ENCODE results near the gene ANXA2R.
A peak's percentile ranks its signal among the peaks of the same experiment; 100 is the strongest.
"Not testable (repeated sequence)": the region's sequence is repeated elsewhere in the genome, so short reads cannot be mapped to it uniquely, and the experiment has no call there.

ANXA2R gene

GRCh38 chr5:43073597-43074546 lies 33.8 kb upstream of the ANXA2R start:
- Histone ChIP-seq H3K27ac (no peak overlapping the region), H3K36me3 (peaks cover 97% of the 10 kb centered on the region), H3K9ac (no peak overlapping the region), H3K4me2 (peak overlapping the region; percentile 65), H3K4me1 (peaks cover 29% of the 10 kb centered on the region), H4K20me1 (no peaks in the 10 kb centered on the region), H3K27me3 (no peaks in the 10 kb centered on the region), H3K9me3 (peaks cover 20% of the 10 kb centered on the region), H3K4me3 (no peak overlapping the region)
- no peak for TF ChIP-seq Cebpa-rat (IDR thresholded peaks at IDR 0.05)

GRCh38 chr5:43069401-43069720 lies 29.2 kb upstream of the ANXA2R start:
- Histone ChIP-seq H3K9me3 (peaks cover 20% of the 10 kb centered on the region), H3K9ac (peak overlapping the region; percentile 96; the same call in 1 of the 2 replicates), H3K4me3 (peak overlapping the region; percentile 82), H3K4me1 (peaks cover 30% of the 10 kb centered on the region), H3K4me2 (peak overlapping the region; percentile 98), H3K36me3 (peaks cover 53% of the 10 kb centered on the region)
- H4K20me1 ChIP-seq, H3K27me3 ChIP-seq, H3K27ac ChIP-seq: not testable (repeated sequence)

GRCh38 chr5:43068037-43068436 lies 27.9 kb upstream of the ANXA2R start:
- TF ChIP-seq Cebpa-rat (IDR thresholded peaks at IDR 0.05) = no peak

GRCh38 chr5:43066799-43067741 lies 27.0 kb upstream of the ANXA2R start:
- Histone ChIP-seq H3K9ac (peak overlapping the region; percentile 96), H3K9me3 (peaks cover 20% of the 10 kb centered on the region), H3K27me3 (no peaks in the 10 kb centered on the region), H3K4me1 (peaks cover 40% of the 10 kb centered on the region), H3K4me3 (peak overlapping the region; percentile 82), H3K4me2 (peak overlapping the region; percentile 98), H4K20me1 (no peaks in the 10 kb centered on the region), H3K27ac (peak overlapping the region; percentile 97), H3K36me3 (peaks cover 31% of the 10 kb centered on the region)
- TF ChIP-seq Cebpa-rat (IDR thresholded peaks at IDR 0.05) = no peak

More at GRCh38 chr5:43068037-43068436, 27.9 kb upstream of the ANXA2R start:
- Histone ChIP-seq H3K9ac (peak overlapping the region; percentile 96), H3K27me3 (no peaks in the 10 kb centered on the region), H3K4me3 (peak overlapping the region; percentile 82), H3K4me2 (peak overlapping the region; percentile 98), H3K36me3 (peaks cover 40% of the 10 kb centered on the region), H3K9me3 (peaks cover 20% of the 10 kb centered on the region), H3K27ac (peak overlapping the region; percentile 97), H3K4me1 (peaks cover 38% of the 10 kb centered on the region), H4K20me1 (no peaks in the 10 kb centered on the region)

- Histone ChIP-seq H3K36me3 (peaks cover 22% of the 10 kb centered on the region), H3K4me3 (peak overlapping the region; percentile 82), H3K9ac (peak overlapping the region; percentile 96), H3K9me3 (peaks cover 11% of the 10 kb centered on the region), H3K4me2 (peak overlapping the region; percentile 98), H3K27me3 (no peaks in the 10 kb centered on the region), H3K4me1 (peaks cover 40% of the 10 kb centered on the region), H4K20me1 (no peaks in the 10 kb centered on the region), H3K27ac (peak overlapping the region; percentile 97)
- no peak for TF ChIP-seq Cebpa-rat (IDR thresholded peaks at IDR 0.05)
Measured at GRCh38 chr5:43065948-43066798, 26.1 kb upstream of the ANXA2R start.

- Histone ChIP-seq H3K27me3 (no peaks in the 10 kb centered on the region), H3K36me3 (peaks cover 14% of the 10 kb centered on the region), H3K4me2 (peak overlapping the region; percentile 98), H3K27ac (peak overlapping the region; percentile 97), H3K9me3 (peaks cover 4% of the 10 kb centered on the region), H3K4me3 (peak overlapping the region; percentile 82), H3K4me1 (peaks cover 40% of the 10 kb centered on the region), H4K20me1 (no peaks in the 10 kb centered on the region), H3K9ac (peak overlapping the region; percentile 96)
- no peak for TF ChIP-seq Cebpa-rat (IDR thresholded peaks at IDR 0.05)
Measured at GRCh38 chr5:43065387-43065947, 25.3 kb upstream of the ANXA2R start.

GRCh38 chr5:43063721-43064171 lies 23.6 kb upstream of the ANXA2R start:
- peak overlapping the region; percentile 98 for H3K4me2 ChIP-seq

GRCh38 chr5:43061352-43062075 lies 21.4 kb upstream of the ANXA2R start:
- Histone ChIP-seq H3K27ac (no peak overlapping the region), H3K4me3 (no peak overlapping the region), H3K36me3 (peaks cover 8% of the 10 kb centered on the region), H3K4me1 (peaks cover 16% of the 10 kb centered on the region), H3K4me2 (no peak overlapping the region), H4K20me1 (no peaks in the 10 kb centered on the region), H3K9me3 (0 out of 2 replicates have a peak, but pooled peaks cover 4% of the 10 kb centered on the region), H3K27me3 (no peaks in the 10 kb centered on the region), H3K9ac (no peak overlapping the region)
- no peak for TF ChIP-seq Cebpa-rat (IDR thresholded peaks at IDR 0.05)

More at GRCh38 chr5:43063721-43064171, 23.6 kb upstream of the ANXA2R start:
- H3K9ac ChIP-seq = peak overlapping the region; percentile 7; the same call in 1 of the 2 replicates
- H3K36me3 ChIP-seq = no peaks in the 10 kb centered on the region
- peak overlapping the region; percentile 82 for H3K4me3 ChIP-seq
- H3K9me3 ChIP-seq = 0 out of 2 replicates have a peak, but pooled peaks cover 1% of the 10 kb centered on the region
- H3K4me1 ChIP-seq = peaks cover 27% of the 10 kb centered on the region
- no peaks in the 10 kb centered on the region for H3K27me3 ChIP-seq
- no peaks in the 10 kb centered on the region for H4K20me1 ChIP-seq
- no peak for TF ChIP-seq Cebpa-rat (IDR thresholded peaks at IDR 0.05)
- H3K27ac ChIP-seq = peak overlapping the region; percentile 97

GRCh38 chr5:43060020-43060419 lies 19.9 kb upstream of the ANXA2R start:
- not testable (repeated sequence) for H3K4me3 ChIP-seq, H3K36me3 ChIP-seq, H3K27ac ChIP-seq, H3K4me2 ChIP-seq, H3K27me3 ChIP-seq, H4K20me1 ChIP-seq, H3K9ac ChIP-seq, H3K9me3 ChIP-seq
- peaks cover 16% of the 10 kb centered on the region for H3K4me1 ChIP-seq

GRCh38 chr5:43055098-43055497 lies 15.0 kb upstream of the ANXA2R start:
- H3K4me2 ChIP-seq, H4K20me1 ChIP-seq, H3K4me1 ChIP-seq, H3K9ac ChIP-seq, H3K4me3 ChIP-seq, H3K27me3 ChIP-seq, H3K27ac ChIP-seq: not testable (repeated sequence)
- Histone ChIP-seq H3K36me3 (peaks cover 37% of the 10 kb centered on the region), H3K9me3 (peaks cover 16% of the 10 kb centered on the region)

Measured in BLaER1 (cell line).